Measurements from ENCODE around the gene GDF2.

GDF2 gene

DNA sequence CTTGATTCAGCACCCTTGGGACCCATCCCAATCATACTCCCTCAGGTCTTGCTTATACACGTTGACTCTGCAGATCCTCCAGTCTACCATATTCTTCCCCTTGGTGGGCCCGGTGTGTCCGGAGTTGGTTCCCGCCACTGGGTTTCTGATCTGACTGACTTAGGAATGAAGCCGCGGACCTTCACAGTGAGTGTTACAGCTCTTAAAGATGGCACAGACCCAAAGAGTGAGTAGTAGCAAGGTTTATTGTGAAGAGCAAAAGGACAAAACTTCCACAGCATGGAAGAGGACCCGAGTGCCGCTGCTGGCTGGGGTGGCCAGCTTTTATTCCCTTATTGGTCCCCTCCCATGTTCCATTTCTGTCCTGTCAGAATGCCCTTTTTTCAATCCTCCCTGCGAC is 28.2 kb upstream of the GDF2 start:
- DNase-seq, result peak; percentile 31

GRCh38 chr10:47294501-47294900 is 27.8 kb upstream of the GDF2 start:
- peak; percentile 17 for DNase-seq

DNA sequence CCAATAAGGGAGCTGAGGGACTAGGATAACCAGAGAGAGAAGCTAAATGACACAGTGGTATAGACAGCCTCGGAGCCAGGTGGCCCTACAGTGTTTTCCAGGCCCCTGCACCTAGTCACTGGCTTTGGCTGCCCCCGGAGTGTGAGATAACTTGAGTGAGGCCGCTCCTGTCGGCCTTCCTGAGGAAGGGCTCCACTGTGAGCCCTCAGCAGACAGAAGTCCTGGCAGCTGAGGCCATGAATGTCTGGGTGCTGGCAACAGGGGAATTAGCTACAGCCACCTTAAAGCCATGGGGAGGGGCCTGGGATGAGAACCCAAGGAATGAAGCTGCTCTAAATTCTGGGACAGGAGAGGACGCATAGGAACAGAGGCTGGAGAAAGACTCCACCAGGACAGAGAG is 26.8 kb upstream of the GDF2 start:
- peak; percentile 42 for DNase-seq

DNA sequence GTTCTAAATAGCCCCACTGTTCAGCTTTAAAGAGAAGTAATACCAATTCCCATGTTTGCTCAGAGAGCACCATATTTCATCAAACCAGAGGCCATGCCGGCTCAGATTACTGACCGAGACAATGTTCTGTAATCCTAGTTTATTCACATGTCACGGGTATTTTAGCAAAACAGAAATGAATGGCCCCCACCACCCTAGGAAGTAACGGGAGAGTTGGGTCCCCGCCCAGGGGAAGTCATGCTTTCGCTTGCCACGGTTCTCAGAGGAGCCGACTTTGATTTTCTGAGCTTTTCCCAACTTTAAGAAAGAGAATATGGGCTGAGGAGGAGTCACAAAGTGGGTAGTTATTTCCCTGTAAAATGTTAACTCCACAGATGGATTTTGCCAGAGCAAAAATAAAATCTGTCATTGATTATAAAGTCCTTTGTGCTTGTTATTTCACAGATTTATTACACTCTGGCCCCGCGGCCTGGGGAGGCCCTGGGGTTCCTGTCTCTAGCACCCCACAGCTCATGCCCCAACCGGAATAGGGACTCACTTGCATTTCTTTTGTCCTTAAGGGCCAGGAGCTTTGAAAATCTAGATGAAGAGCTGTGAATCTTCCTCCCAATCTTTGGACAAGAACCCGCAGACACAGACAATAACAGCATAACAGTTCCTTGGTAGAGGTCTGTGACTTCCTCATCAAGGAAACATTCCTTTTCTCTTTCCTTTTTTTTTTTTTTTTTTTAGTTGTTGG is 25.9 kb upstream of the GDF2 start:
- no peak for DNase-seq

DNA sequence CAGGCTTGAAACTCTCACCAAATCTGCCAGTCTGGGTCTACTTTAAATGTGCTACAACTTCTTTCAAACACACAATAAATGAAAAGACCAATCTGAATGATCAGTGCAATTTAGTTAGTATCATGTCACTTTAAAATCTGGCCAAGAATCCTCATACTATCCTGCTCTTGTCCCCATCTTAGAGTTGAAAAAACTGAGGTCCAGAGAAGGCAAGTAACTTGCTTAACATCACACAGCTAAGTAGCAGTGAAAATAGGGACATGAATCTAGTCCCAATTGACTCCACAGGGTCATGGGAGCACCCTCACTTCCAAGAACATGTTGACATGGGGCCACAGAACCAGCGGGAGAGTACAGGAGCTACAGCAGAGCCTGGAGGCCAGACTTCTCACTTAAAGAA is 25.3 kb upstream of the GDF2 start:
- no peak for DNase-seq

DNA sequence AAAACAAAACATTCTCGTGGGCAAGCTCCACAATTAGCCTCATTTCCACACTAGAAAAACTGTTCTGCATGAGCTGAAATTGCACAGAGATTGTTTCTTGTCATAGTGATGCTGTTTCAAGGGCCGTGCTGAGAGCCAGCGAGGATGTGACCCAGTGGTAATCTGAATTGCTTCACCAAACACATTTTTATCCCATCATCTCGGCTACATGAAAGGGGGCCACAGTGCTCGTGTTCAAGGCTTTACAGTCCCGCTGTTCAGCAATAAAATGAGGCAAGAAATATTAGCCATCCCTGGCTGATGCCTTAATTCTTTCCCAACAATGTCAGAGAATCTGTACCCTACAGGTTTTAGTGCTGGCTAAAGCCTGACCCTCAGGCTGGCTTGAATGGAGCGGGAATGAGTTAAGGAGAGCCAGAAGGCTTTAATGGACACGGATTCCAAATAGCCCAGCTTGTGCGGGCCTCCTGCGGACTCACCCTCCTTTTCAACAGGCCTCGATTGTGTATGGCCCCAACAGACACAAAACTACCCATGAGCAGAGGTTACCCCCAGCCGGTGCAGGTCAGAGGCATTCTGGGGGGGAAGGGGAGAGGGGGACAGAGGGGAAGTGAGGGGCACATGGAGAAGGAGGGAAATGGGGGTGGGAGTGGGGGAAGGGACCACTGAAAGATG is 24.3 kb upstream of the GDF2 start:
- DNase-seq, result no peak

DNA sequence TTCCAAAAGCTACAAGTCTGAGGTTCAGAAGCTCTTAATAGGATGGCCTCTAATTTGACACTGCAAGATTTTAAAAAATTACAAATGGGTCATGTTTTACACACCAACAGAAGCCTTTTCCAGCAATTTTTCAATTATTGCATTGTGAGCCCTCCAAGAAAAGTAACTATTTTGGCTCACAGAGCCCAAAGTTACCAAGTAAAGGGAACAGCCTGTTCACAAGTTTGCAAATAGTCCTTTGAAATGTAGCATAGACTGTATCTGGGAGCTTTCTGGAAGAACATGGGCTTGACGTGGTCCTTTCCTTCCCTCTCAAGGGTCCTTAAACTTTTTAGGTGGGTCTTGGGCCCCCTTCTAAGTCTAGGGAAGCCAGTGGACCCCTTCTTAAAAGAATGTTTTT is 23.5 kb upstream of the GDF2 start:
- DNase-seq, result no peak

GRCh38 chr10:47299611-47300428 is 22.4 kb upstream of the GDF2 start, which contains the start of gene GDF10:
Gene GDF10 (plus strand): TSS chr10:47300197. CDS start chr10:47300652, 455 bp downstream.
- DNase-seq, result no peak

- DNase-seq, result peak; percentile 64
Measured at GRCh38 chr10:47300429-47300931, 21.8 kb upstream of the GDF2 start.

DNA sequence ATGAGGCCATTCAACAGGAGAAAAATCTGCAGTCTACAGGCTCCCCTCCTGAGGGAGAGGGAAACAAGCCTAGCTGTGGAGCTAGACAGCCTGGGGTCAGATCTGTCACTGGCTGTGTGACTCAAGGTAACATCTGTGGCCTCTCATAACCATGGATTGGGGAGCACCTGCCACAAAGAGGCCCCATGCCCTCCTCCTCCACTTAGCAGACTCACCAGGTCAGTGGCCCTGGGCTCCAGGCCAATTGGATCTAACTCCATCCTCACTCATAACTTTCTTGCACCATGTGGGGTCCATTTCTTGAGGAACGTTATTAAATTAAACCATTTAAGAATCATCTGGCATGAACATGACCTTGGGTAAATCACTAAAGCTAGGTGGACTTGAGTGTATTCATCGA is 20.4 kb upstream of the GDF2 start:
- no peak for DNase-seq

GRCh38 chr10:47303105-47303504 is 19.1 kb upstream of the GDF2 start:
- no peak for DNase-seq

DNA sequence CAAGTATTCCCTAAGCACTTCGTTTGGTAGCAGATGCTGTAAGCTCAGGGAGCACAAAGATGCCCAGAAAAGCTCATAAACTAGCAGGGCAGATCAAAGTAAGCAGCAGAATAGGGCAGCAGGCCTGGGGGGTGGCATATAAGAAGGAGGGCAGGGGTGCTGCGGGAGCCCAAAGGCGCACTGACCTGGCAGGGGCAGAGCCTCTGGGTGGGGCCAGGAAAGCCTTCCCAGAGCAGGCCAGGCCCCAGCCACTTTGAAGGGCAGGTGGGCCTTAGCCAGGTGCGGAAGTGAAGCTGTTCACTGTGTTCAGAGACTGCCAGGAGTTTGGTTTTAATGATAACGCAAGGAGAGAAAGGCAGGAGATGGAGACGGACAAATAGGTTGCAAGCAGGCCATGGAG is 18.4 kb upstream of the GDF2 start:
- no peak for DNase-seq

- DNase-seq, result no peak
Measured at GRCh38 chr10:47305566-47305965, 16.7 kb upstream of the GDF2 start.

- DNase-seq, result no peak
Measured at GRCh38 chr10:47306387-47307210, 15.7 kb upstream of the GDF2 start.

- no peak for DNase-seq
Measured at GRCh38 chr10:47307381-47307780, 14.9 kb upstream of the GDF2 start.

DNA sequence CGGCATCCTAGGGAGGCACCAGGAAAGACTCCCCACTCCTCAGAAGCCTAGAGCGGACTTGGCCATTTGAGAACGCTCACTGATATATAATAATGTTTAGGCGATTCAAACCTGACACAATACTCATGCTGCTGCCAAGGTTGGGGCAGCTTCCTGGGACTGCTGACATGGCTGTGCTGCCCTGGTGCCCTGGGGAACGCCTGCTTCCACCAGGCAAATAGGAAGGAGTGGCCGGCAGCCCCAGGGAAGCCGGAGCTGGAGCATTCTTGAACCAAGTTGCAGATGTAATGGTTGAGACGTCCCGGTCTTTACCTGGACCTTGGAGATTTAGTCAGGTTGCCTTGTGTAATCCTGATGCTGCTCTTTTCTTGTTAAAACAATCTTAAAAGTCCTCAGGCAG is 13.5 kb upstream of the GDF2 start:
- DNase-seq, result no peak

GRCh38 chr10:47309408-47310089 is 12.7 kb upstream of the GDF2 start:
- no peak for DNase-seq

- no peak for DNase-seq
Measured at GRCh38 chr10:47310090-47310505, 12.2 kb upstream of the GDF2 start.

GRCh38 chr10:47311193-47311931 is 10.9 kb upstream of the GDF2 start:
- DNase-seq, result no peak

- peak; percentile 90 for DNase-seq
Measured at GRCh38 chr10:47311932-47312662, 10.2 kb upstream of the GDF2 start.

DNA sequence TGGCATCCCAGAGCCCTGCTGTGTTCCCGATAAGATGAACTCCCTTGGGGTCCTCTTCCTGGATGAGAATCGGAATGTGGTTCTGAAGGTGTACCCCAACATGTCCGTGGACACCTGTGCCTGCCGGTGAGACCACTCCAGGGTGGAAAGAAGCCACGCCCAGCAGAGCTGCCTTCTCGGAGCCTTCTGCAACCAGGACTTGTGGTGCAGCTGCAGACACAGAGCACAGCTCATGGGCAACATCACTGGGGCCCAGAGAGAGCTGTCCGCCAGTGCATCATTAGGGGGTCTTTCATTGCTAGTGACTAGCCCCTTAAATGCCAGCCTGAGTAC is 9.6 kb upstream of the GDF2 start:
- DNase-seq, result no peak

Measured in islet precursor cell (in vitro differentiated cells).